DND-41 (cell line): ENCODE data around the gene FARP1.

Experiments
- CTCF ChIP-seq: IDR thresholded peaks from 2 replicates; pipeline ENCODE4 v1.5.1; 2012; ENCODE audit warnings: borderline replicate concordance, low read length, moderate library complexity, mild to moderate bottlenecking; ENCODE audit not compliant: poor library complexity, severe bottlenecking; ENCODE audit errors: extremely low read depth
- EZH2 ChIP-seq: IDR thresholded peaks from 3 replicates; pipeline ENCODE4 v1.6.1; 2012; ENCODE audit warnings: borderline replicate concordance, low read depth, mild to moderate bottlenecking, moderate library complexity, low read length, inconsistent platforms; ENCODE audit not compliant: severe bottlenecking

- TF ChIP-seq CTCF (no peak), EZH2 (no peak)
Observed at GRCh38 chr13:98105929-98106336, 37.0 kb upstream of the FARP1 start.
